Omental fat pad (tissue), 4 donors: ENCODE measurements around the gene IL9. TPM values are rescaled to one million over a fixed set of nuclear protein-coding genes. Genes with fewer than 3 reads are reported as not detected.

Experiments
- ATAC-seq: fragments of 150-250 bp; one replicate; pipeline ENCODE4 v1.9.1; 2016; ENCODE audit warnings: mild to moderate bottlenecking, moderate library complexity; ENCODE audit not compliant: low FRiP score
- DNase-seq: peaks from one replicate; pipeline ENCODE4 v3.0.0-alpha.2; 2019; ENCODE audit warnings: low spot score
- total RNA-seq, 4 donors: library from RNA; depleted of rRNA; stranded (reverse); fragments of >200 nt; gene quantifications; one replicate each; pipeline ENCODE4 v1.1.0, GENCODE V29; 2016
- TF ChIP-seq, protein P1 (sequence below), 3 donors: fragments of 450-650 bp; IDR thresholded peaks; one replicate each; pipeline ENCODE4 v1.5.1; 2016 to 2017; ENCODE audit warnings: antibody characterized with exemption in 3 of 3, mild to moderate bottlenecking in 3 of 3, moderate library complexity in 2 of 3

Gene IL9
- total RNA-seq, 4 donors from 2014 or later: not detected

DNA sequence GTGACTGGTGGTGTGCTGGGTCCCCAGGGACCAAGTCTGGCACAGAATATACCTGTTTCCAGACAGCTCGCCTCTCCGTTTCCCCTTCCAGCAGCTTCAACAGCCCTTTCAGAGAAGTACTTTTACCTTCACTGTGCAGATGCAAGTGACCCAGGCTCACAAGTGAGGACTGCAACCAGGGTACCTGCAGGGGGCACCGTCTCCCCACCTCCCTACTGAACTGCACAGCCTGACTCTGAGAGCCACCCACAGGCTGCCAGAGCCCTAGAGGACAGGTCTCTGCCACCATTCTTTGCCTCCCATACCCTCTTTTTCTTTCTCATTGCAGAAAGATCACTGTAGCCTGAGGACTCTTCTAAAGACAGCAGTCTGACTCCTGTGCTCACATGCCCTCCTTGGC lies 15.4 kb downstream of the IL9 start:
- DNase-seq (no peak), ATAC-seq (no peak)
- TF ChIP-seq, protein P1, sequence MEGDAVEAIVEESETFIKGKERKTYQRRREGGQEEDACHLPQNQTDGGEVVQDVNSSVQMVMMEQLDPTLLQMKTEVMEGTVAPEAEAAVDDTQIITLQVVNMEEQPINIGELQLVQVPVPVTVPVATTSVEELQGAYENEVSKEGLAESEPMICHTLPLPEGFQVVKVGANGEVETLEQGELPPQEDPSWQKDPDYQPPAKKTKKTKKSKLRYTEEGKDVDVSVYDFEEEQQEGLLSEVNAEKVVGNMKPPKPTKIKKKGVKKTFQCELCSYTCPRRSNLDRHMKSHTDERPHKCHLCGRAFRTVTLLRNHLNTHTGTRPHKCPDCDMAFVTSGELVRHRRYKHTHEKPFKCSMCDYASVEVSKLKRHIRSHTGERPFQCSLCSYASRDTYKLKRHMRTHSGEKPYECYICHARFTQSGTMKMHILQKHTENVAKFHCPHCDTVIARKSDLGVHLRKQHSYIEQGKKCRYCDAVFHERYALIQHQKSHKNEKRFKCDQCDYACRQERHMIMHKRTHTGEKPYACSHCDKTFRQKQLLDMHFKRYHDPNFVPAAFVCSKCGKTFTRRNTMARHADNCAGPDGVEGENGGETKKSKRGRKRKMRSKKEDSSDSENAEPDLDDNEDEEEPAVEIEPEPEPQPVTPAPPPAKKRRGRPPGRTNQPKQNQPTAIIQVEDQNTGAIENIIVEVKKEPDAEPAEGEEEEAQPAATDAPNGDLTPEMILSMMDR (IDR thresholded peaks at IDR 0.05): no peak

DNA sequence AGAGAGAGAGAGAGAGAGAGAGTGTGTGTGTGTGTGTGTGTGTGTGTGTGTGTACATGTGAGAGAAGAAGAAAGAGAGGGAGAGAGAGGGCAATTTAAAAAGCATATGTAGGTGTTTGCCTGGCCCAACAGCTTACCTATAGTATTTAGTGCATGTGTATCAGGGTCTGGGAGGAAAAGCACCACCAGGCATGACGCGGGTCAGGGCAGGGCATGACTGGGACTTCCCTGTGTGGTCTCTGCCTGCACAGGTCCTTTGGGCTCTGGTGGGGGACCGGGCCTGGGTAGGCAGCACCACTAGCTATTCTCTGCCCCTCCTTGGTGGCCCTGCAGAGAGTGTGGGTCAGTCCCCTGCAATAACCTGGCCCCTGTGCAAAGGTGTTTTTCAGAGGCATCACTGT lies 16.1 kb downstream of the IL9 start:
- ATAC-seq (no peak), DNase-seq (no peak)
- TF ChIP-seq, protein P1 (IDR thresholded peaks at IDR 0.05): no peak

DNA sequence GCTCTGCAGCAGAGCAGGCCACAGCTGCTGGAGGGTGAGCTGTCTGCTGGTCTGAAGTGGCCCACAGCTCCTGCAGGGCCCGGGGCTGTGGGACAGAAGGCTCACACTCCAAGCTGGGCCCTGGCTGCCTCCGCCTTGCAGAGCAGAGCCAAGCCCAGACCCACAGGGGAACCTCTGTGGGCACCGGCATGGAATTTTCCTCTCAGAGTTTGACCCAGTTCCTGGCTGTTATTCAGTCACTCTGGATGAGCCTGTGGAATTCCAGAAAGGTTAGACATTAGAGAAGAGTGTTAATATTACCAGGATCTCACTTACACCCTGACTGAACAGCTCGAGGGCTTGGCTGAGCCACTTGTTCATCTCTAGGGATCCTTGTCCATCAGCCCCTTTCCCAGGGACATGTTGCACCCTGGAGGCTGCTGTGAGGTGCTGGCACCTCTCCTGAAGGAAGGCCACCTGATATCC lies 17.5 kb downstream of the IL9 start:
- TF ChIP-seq, protein P1 (IDR thresholded peaks at IDR 0.05): no peak
- DNase-seq (no peak), ATAC-seq (no peak)

DNA sequence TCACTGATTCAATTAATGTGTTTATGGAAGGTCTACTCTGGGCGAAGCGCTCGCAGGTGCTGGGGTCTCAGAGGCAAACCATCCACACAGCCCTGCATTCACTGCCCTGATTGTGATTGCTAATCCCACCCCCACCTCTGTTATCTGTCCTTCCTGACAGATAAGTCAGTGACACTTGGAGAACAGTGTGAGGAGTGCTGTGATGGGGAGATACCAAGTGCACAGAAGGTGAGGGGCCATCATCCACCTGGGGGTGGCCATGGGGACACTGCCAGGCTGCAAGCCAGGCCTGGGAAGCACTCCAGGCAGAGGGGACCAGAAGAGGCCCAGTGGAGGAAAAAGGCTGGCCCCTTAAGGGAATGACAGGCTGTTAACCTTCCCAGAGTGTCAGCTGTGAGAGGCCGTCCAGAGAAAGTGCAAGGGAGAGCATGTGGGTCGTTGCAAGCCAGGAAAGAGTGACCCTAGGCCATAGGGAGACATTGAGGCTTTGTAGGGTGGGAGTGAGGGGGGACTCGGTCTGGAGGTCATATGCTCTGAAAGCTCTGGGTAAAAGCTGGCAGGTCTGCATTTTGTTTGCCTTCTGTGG lies 18.0 kb downstream of the IL9 start:
- ATAC-seq: no peak
- TF ChIP-seq, protein P1 (IDR thresholded peaks at IDR 0.05): no peak
- no peak for DNase-seq

DNA sequence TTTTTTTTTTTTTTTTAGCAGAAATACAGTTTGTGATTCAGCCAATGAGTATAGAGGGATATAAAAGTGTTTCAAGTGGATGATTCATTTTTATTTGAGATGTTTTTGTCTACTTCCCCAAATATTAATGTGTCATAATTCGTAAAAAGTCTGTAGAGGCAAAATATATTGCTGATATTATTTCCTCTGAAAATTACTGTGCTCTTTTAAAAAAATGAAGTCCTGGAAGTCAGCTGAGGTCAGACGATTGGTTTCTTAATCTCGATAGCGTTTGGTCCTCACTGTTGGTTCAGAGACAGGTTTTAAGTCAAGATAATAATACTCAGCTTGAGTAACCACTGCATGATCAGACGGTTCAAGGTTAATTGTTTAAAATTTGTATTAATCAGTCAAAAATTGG lies 19.5 kb downstream of the IL9 start:
- TF ChIP-seq, protein P1 (IDR thresholded peaks at IDR 0.05): no peak
- DNase-seq: no peak
- ATAC-seq: no peak

GRCh38 chr5:135875567-135875966 lies 20.1 kb downstream of the IL9 start:
- no peak for DNase-seq
- ATAC-seq: no peak
- TF ChIP-seq, protein P1 (IDR thresholded peaks at IDR 0.05): no peak

DNA sequence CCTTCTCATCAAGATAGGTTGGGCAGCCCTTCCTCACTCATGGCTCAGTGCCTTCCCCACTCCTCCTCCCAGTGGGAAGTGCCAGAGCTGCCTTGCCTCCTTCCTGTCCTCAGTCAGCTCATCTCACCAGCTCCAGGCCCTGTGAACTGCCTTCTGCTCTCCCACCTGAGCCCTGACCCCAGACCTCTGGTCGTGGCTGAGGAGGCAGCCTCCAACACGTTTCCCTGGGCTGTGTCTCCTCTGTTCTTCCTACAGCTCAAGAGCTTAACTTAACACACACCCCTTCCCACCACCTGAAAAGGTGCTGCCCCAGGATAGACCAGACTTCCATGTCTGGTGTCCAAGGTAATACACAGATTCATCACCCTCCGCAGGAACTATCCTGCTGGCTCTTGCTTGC lies 21.2 kb downstream of the IL9 start:
- TF ChIP-seq, protein P1 (IDR thresholded peaks at IDR 0.05): no peak
- no peak for DNase-seq
- no peak for ATAC-seq
